ENCODE results near the gene PRKCQ.
"Not testable (repeated sequence)": the region's sequence is repeated elsewhere in the genome, so short reads cannot be mapped to it uniquely, and the experiment has no call there.

Gene PRKCQ

GRCh38 chr10:6486309-6486708 lies 93.8 kb downstream of the PRKCQ start:
- Histone ChIP-seq H3K9me3 (ENCODE audit: control insufficient read depth in 2 of 2, low read length in 2 of 2) (no peaks in the 10 kb centered on the region), H3K27me3 (ENCODE audit: control insufficient read depth in 2 of 2, insufficient read depth in 2 of 2, low read length in 2 of 2) (peaks cover 0 to 1% of the 10 kb centered on the region in 2 donors), H3K9ac (ENCODE audit: low read depth in 1 of 2, low read length in 2 of 2) (no peak overlapping the region), H3K27ac (ENCODE audit: low read depth in 2 of 2, low read length in 2 of 2) (no peak overlapping the region), H3K4me1 (ENCODE audit: control insufficient read depth in 2 of 2, insufficient read depth in 2 of 2, low read length in 2 of 2) (no peaks in the 10 kb centered on the region), H3K36me3 (ENCODE audit: control insufficient read depth in 2 of 2, insufficient read depth in 2 of 2, low read length in 2 of 2) (no peaks in the 10 kb centered on the region), H3K4me3 (ENCODE audit: low read length in 2 of 2) (no peak overlapping the region)

GRCh38 chr10:6482737-6483357 lies 97.2 kb downstream of the PRKCQ start:
- H3K4me3 ChIP-seq (ENCODE audit: low read length in 2 of 2), result no peak overlapping the region
- no peak overlapping the region for H3K9ac ChIP-seq (ENCODE audit: low read depth in 1 of 2, low read length in 2 of 2)
- no peaks in the 10 kb centered on the region for H3K4me1 ChIP-seq (ENCODE audit: control insufficient read depth in 2 of 2, insufficient read depth in 2 of 2, low read length in 2 of 2)
- no peak overlapping the region for H3K27ac ChIP-seq (ENCODE audit: low read depth in 2 of 2, low read length in 2 of 2)
- H3K27me3 ChIP-seq (ENCODE audit: control insufficient read depth in 2 of 2, insufficient read depth in 2 of 2, low read length in 2 of 2), result no peaks in the 10 kb centered on the region
- no peaks in the 10 kb centered on the region for H3K9me3 ChIP-seq (ENCODE audit: control insufficient read depth in 2 of 2, low read length in 2 of 2)
- no peaks in the 10 kb centered on the region for H3K36me3 ChIP-seq (ENCODE audit: control insufficient read depth in 2 of 2, insufficient read depth in 2 of 2, low read length in 2 of 2)

- Histone ChIP-seq H3K4me1 (ENCODE audit: control insufficient read depth in 2 of 2, insufficient read depth in 2 of 2, low read length in 2 of 2) (no peaks in the 10 kb centered on the region), H3K9ac (ENCODE audit: low read depth in 1 of 2, low read length in 2 of 2) (no peak overlapping the region), H3K4me3 (ENCODE audit: low read length in 2 of 2) (no peak overlapping the region), H3K36me3 (ENCODE audit: control insufficient read depth in 2 of 2, insufficient read depth in 2 of 2, low read length in 2 of 2) (no peaks in the 10 kb centered on the region), H3K27ac (ENCODE audit: low read depth in 2 of 2, low read length in 2 of 2) (no peak overlapping the region), H3K9me3 (ENCODE audit: control insufficient read depth in 2 of 2, low read length in 2 of 2) (no peaks in the 10 kb centered on the region), H3K27me3 (ENCODE audit: control insufficient read depth in 2 of 2, insufficient read depth in 2 of 2, low read length in 2 of 2) (no peaks in the 10 kb centered on the region)
These were observed 101.4 kb downstream of the PRKCQ start for GRCh38 chr10:6478722-6479121.

- no peaks in the 10 kb centered on the region for H3K9me3 ChIP-seq (ENCODE audit: control insufficient read depth in 2 of 2, low read length in 2 of 2)
- H3K4me1 ChIP-seq (ENCODE audit: control insufficient read depth in 2 of 2, insufficient read depth in 2 of 2, low read length in 2 of 2), result no peaks in the 10 kb centered on the region
- H3K27me3 ChIP-seq (ENCODE audit: control insufficient read depth in 2 of 2, insufficient read depth in 2 of 2, low read length in 2 of 2), result no peaks in the 10 kb centered on the region
- no peak overlapping the region for H3K27ac ChIP-seq (ENCODE audit: low read depth in 2 of 2, low read length in 2 of 2)
- H3K36me3 ChIP-seq (ENCODE audit: control insufficient read depth in 2 of 2, insufficient read depth in 2 of 2, low read length in 2 of 2), result no peaks in the 10 kb centered on the region
- H3K9ac ChIP-seq (ENCODE audit: low read depth in 1 of 2, low read length in 2 of 2), result no peak overlapping the region
- H3K4me3 ChIP-seq (ENCODE audit: low read length in 2 of 2), result no peak overlapping the region
These were observed 103.1 kb downstream of the PRKCQ start for GRCh38 chr10:6476989-6477388.

GRCh38 chr10:6474871-6475270 lies 105.2 kb downstream of the PRKCQ start:
- no peaks in the 10 kb centered on the region for H3K9me3 ChIP-seq (ENCODE audit: control insufficient read depth in 2 of 2, low read length in 2 of 2)
- no peak overlapping the region for H3K27ac ChIP-seq (ENCODE audit: low read depth in 2 of 2, low read length in 2 of 2)
- H3K4me1 ChIP-seq (ENCODE audit: control insufficient read depth in 2 of 2, insufficient read depth in 2 of 2, low read length in 2 of 2), result no peaks in the 10 kb centered on the region
- no peak overlapping the region for H3K9ac ChIP-seq (ENCODE audit: low read depth in 1 of 2, low read length in 2 of 2)
- no peaks in the 10 kb centered on the region for H3K27me3 ChIP-seq (ENCODE audit: control insufficient read depth in 2 of 2, insufficient read depth in 2 of 2, low read length in 2 of 2)
- no peak overlapping the region for H3K4me3 ChIP-seq (ENCODE audit: low read length in 2 of 2)
- H3K36me3 ChIP-seq (ENCODE audit: control insufficient read depth in 2 of 2, insufficient read depth in 2 of 2, low read length in 2 of 2), result no peaks in the 10 kb centered on the region

GRCh38 chr10:6473901-6474370 lies 106.1 kb downstream of the PRKCQ start:
- Histone ChIP-seq H3K4me3 (ENCODE audit: low read length in 2 of 2) (peak overlapping the region in 1 of 2 donors; percentile 14), H3K36me3 (ENCODE audit: control insufficient read depth in 2 of 2, insufficient read depth in 2 of 2, low read length in 2 of 2) (no peaks in the 10 kb centered on the region)

GRCh38 chr10:6473430-6473829 lies 106.6 kb downstream of the PRKCQ start:
- Histone ChIP-seq H3K27ac (ENCODE audit: low read depth in 2 of 2, low read length in 2 of 2) (no peak overlapping the region), H3K36me3 (ENCODE audit: control insufficient read depth in 2 of 2, insufficient read depth in 2 of 2, low read length in 2 of 2) (no peaks in the 10 kb centered on the region), H3K9me3 (ENCODE audit: control insufficient read depth in 2 of 2, low read length in 2 of 2) (no peaks in the 10 kb centered on the region), H3K9ac (ENCODE audit: low read depth in 1 of 2, low read length in 2 of 2) (no peak overlapping the region), H3K4me1 (ENCODE audit: control insufficient read depth in 2 of 2, insufficient read depth in 2 of 2, low read length in 2 of 2) (no peaks in the 10 kb centered on the region), H3K4me3 (ENCODE audit: low read length in 2 of 2) (no peak overlapping the region), H3K27me3 (ENCODE audit: control insufficient read depth in 2 of 2, insufficient read depth in 2 of 2, low read length in 2 of 2) (no peaks in the 10 kb centered on the region)

More at GRCh38 chr10:6473901-6474370, 106.1 kb downstream of the PRKCQ start:
- Histone ChIP-seq H3K9ac (ENCODE audit: low read depth in 1 of 2, low read length in 2 of 2) (peak overlapping the region in 1 of 2 donors; percentile 15), H3K27me3 (ENCODE audit: control insufficient read depth in 2 of 2, insufficient read depth in 2 of 2, low read length in 2 of 2) (no peaks in the 10 kb centered on the region), H3K27ac (ENCODE audit: low read depth in 2 of 2, low read length in 2 of 2) (peak overlapping the region in 1 of 2 donors; percentile 68), H3K9me3 (ENCODE audit: control insufficient read depth in 2 of 2, low read length in 2 of 2) (no peaks in the 10 kb centered on the region), H3K4me1 (ENCODE audit: control insufficient read depth in 2 of 2, insufficient read depth in 2 of 2, low read length in 2 of 2) (no peaks in the 10 kb centered on the region)

GRCh38 chr10:6472710-6473005 lies 107.4 kb downstream of the PRKCQ start:
- not testable (repeated sequence) for H3K9ac ChIP-seq (ENCODE audit: low read depth in 1 of 2, low read length in 2 of 2); H3K27me3 ChIP-seq (ENCODE audit: control insufficient read depth in 2 of 2, insufficient read depth in 2 of 2, low read length in 2 of 2); H3K36me3 ChIP-seq (ENCODE audit: control insufficient read depth in 2 of 2, insufficient read depth in 2 of 2, low read length in 2 of 2); H3K4me1 ChIP-seq (ENCODE audit: control insufficient read depth in 2 of 2, insufficient read depth in 2 of 2, low read length in 2 of 2); H3K27ac ChIP-seq (ENCODE audit: low read depth in 2 of 2, low read length in 2 of 2); H3K9me3 ChIP-seq (ENCODE audit: control insufficient read depth in 2 of 2, low read length in 2 of 2); H3K4me3 ChIP-seq (ENCODE audit: low read length in 2 of 2)

GRCh38 chr10:6470894-6471618 lies 109.0 kb downstream of the PRKCQ start:
- H3K27me3 ChIP-seq (ENCODE audit: control insufficient read depth in 2 of 2, insufficient read depth in 2 of 2, low read length in 2 of 2), result no peaks in the 10 kb centered on the region
- no peak overlapping the region for H3K27ac ChIP-seq (ENCODE audit: low read depth in 2 of 2, low read length in 2 of 2)
- no peaks in the 10 kb centered on the region for H3K36me3 ChIP-seq (ENCODE audit: control insufficient read depth in 2 of 2, insufficient read depth in 2 of 2, low read length in 2 of 2)
- no peaks in the 10 kb centered on the region for H3K4me1 ChIP-seq (ENCODE audit: control insufficient read depth in 2 of 2, insufficient read depth in 2 of 2, low read length in 2 of 2)
- no peak overlapping the region for H3K9ac ChIP-seq (ENCODE audit: low read depth in 1 of 2, low read length in 2 of 2)
- no peaks in the 10 kb centered on the region for H3K9me3 ChIP-seq (ENCODE audit: control insufficient read depth in 2 of 2, low read length in 2 of 2)
- no peak overlapping the region for H3K4me3 ChIP-seq (ENCODE audit: low read length in 2 of 2)

GRCh38 chr10:6469661-6470060 lies 110.4 kb downstream of the PRKCQ start:
- Histone ChIP-seq H3K36me3 (ENCODE audit: control insufficient read depth in 2 of 2, insufficient read depth in 2 of 2, low read length in 2 of 2) (no peaks in the 10 kb centered on the region), H3K4me3 (ENCODE audit: low read length in 2 of 2) (no peak overlapping the region), H3K9me3 (ENCODE audit: control insufficient read depth in 2 of 2, low read length in 2 of 2) (no peaks in the 10 kb centered on the region), H3K9ac (ENCODE audit: low read depth in 1 of 2, low read length in 2 of 2) (no peak overlapping the region), H3K4me1 (ENCODE audit: control insufficient read depth in 2 of 2, insufficient read depth in 2 of 2, low read length in 2 of 2) (no peaks in the 10 kb centered on the region), H3K27ac (ENCODE audit: low read depth in 2 of 2, low read length in 2 of 2) (no peak overlapping the region), H3K27me3 (ENCODE audit: control insufficient read depth in 2 of 2, insufficient read depth in 2 of 2, low read length in 2 of 2) (no peaks in the 10 kb centered on the region)

All from mucosa of rectum (tissue), 2 donors.